ENCODE data around the gene TMEM115. TPM values are rescaled to one million over a fixed set of nuclear protein-coding genes. Genes with fewer than 3 reads are reported as not detected.
A peak's percentile ranks its signal among the peaks of the same experiment; 100 is the strongest.

TMEM115 gene
- total and polyA plus RNA-seq, 2 of the 4 experiments (the other 2 are of a cell fraction) = 35.3 to 47.3 TPM

DNA sequence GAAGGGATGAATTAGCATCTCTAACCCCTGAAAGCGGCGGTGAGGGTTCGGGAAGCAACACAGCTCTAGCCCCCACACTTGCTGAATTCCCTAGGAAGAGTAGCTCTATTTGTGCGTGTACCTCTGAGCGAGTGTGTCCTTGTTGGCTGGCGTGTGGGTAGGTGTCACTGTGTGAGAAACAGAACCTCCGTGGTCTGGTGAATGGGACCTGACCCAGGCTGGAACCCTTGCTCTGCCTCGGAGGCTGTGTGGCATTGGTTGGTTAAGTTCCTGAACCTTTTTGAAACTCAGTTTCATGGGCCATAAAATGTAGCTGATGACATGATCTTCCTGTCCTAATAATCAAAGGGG lies 414 bp upstream of the TMEM115 start:
- Histone ChIP-seq H4K20me1 (ENCODE audit: insufficient read depth, low read length) (peaks cover 42% of the 10 kb centered on the region), H3K79me1 (ENCODE audit: low read depth in 1 of 2, low read length in 2 of 2) (peaks cover 0 to 49% of the 10 kb centered on the region in 2 experiments; a peak in 2 of 4 replicates), H3K56ac (ENCODE audit: extremely low read depth, insufficient read depth, low read length) (no peak overlapping the region), H3K27ac (ENCODE audit: insufficient read depth, low read length) (no peak overlapping the region), H2AK9ac (replicated peaks; ENCODE audit: low read depth, low read length, poor library complexity) (peak overlapping the region; percentile 99), H3K4ac (ENCODE audit: low read depth, low read length) (peak overlapping the region; percentile 55; the same call in 1 of the 2 replicates), H3K23ac (ENCODE audit: low read depth, low read length) (no peak overlapping the region), H3K4me1 (ENCODE audit: control insufficient read depth, insufficient read depth, low read length) (peaks cover 26% of the 10 kb centered on the region), H4K91ac (ENCODE audit: insufficient read depth, low read depth, low read length) (peak overlapping the region; percentile 26), H2BK5ac (ENCODE audit: low read depth, low read length, poor library complexity, severe bottlenecking) (no peak overlapping the region), H2BK20ac (ENCODE audit: low read depth, low read length) (no peak overlapping the region), H2AFZ (replicated peaks; ENCODE audit: low read length, poor library complexity) (peak overlapping the region; percentile 97), H3K4me2 (ENCODE audit: low read depth, low read length) (peak overlapping the region; percentile 57), H2BK15ac (ENCODE audit: low read depth, low read length) (no peak overlapping the region), H2BK120ac (ENCODE audit: low read depth, low read length) (no peak overlapping the region), H4K5ac (ENCODE audit: low read depth, low read length) (peak overlapping the region; percentile 69), H3K36me3 (ENCODE audit: control insufficient read depth, insufficient read depth, low read length) (peaks cover 26% of the 10 kb centered on the region), H3K9me3 (ENCODE audit: control insufficient read depth, insufficient read depth, low read length) (no peaks in the 10 kb centered on the region), H2AK5ac (ENCODE audit: low read depth, low read length) (no peak overlapping the region), H4K8ac (ENCODE audit: low read depth in 2 of 2, low read length in 2 of 2) (peak overlapping the region; percentile 56 to 90), H3K9ac (ENCODE audit: low read depth, low read length) (no peak overlapping the region), H3K9me1 (ENCODE audit: insufficient read depth, low read length) (peaks cover 20% of the 10 kb centered on the region), H3K18ac (ENCODE audit: low read depth, low read length) (no peak overlapping the region), H3K14ac (replicated peaks; ENCODE audit: low read depth, low read length) (no peak overlapping the region), H3K4me3 (ENCODE audit: insufficient read depth, low read depth, low read length) (peak overlapping the region; percentile 19; the same call in 1 of the 2 replicates), H3K27me3 (ENCODE audit: control insufficient read depth, insufficient read depth, low read length) (no peaks in the 10 kb centered on the region)
- POLR2A ChIA-PET (ENCODE audit: unreplicated experiment) = no interaction called here
- no peak for DNase-seq
- WGBS, 2 experiments (ENCODE audit: extremely low coverage in 2 of 2, insufficient read length in 1 of 2) = 20% methylated on average over 1 of the region's 8 CpGs; no CpG with 5 or more reads in 1 of the 2 experiments
- TF ChIP-seq MAZ (IDR thresholded peaks at IDR 0.05; ENCODE audit: borderline replicate concordance, low read depth, low read length) = no peak
- TF ChIP-seq BHLHE40 (IDR thresholded peaks at IDR 0.05; ENCODE audit: low read depth, low read length) = no peak
- no peak for TF ChIP-seq CHD1 (IDR thresholded peaks at IDR 0.05; ENCODE audit: low read depth, low read length)
- TF ChIP-seq, protein P1, sequence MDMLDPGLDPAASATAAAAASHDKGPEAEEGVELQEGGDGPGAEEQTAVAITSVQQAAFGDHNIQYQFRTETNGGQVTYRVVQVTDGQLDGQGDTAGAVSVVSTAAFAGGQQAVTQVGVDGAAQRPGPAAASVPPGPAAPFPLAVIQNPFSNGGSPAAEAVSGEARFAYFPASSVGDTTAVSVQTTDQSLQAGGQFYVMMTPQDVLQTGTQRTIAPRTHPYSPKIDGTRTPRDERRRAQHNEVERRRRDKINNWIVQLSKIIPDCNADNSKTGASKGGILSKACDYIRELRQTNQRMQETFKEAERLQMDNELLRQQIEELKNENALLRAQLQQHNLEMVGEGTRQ (IDR thresholded peaks at IDR 0.05; ENCODE audit: low read depth, low read length) = no peak
- ATAC-seq (ENCODE audit: low read depth) = peak; percentile 1; the same call in 1 of the 2 replicates
- no TSS peak for BruUV-seq (replicated peaks)
- in situ Hi-C loops (cut with MboI; ENCODE audit: low sequenced_read_pairs) = no loop called here
- dilution Hi-C loops (cut with HindIII; ENCODE audit: low sequenced_read_pairs, unreplicated experiment) = no loop called here
- CTCF ChIA-PET = no interaction called here
- intact Hi-C loops (cut with micrococcal nuclease) = no loop called here
